WTC11 (cell line): ENCODE results near the gene BEGAIN. TPM values are rescaled to one million over a fixed set of nuclear protein-coding genes. Genes with fewer than 3 reads are reported as not detected.

Experiments
- ATAC-seq: fragments of 200-7000 bp; cut with Tn5 transposase; 2 replicates; pipeline ENCODE4 v1.10.0; 2021; ENCODE audit warnings: mild to moderate bottlenecking, moderate library complexity
- Bru-seq: library from RNA; stranded (reverse); fragments of 400-500 nt; gene quantifications from one replicate; lab custom pipeline; 2021; lab: Mats Ljungman, UMichigan
- CTCF ChIA-PET: fragments of 300-600 bp; sonication (Branson Sonifier 250); formaldehyde crosslinking; loops from one replicate; lab custom pipeline; 2021; ENCODE audit warnings: antibody characterized with exemption; lab: Charles Lee
- POLR2A ChIA-PET: fragments of 350-600 bp; sonication (Branson Sonifier 250); formaldehyde crosslinking; loops from one replicate; lab custom pipeline; 2021; ENCODE audit warnings: antibody characterized with exemption; lab: Charles Lee
- DNase-seq: peaks from one replicate; pipeline ENCODE4 v3.0.0; 2021; ENCODE audit warnings: low spot score
- H3K27ac Mint-ChIP-seq: 2 replicates; pipeline ENCODE4 v1.8.0; 2021; ENCODE audit warnings: mixed read lengths
- H3K27me3 Mint-ChIP-seq: 2 replicates; pipeline ENCODE4 v1.8.0; 2021; ENCODE audit warnings: low read depth, mild to moderate bottlenecking, moderate library complexity, mixed read lengths
- H3K36me3 Mint-ChIP-seq: 2 replicates; pipeline ENCODE4 v1.8.0; 2021; ENCODE audit warnings: mixed read lengths
- H3K4me1 Mint-ChIP-seq: 2 replicates; pipeline ENCODE4 v1.8.0; 2022; ENCODE audit warnings: mixed read lengths
- H3K4me3 Mint-ChIP-seq: 2 replicates; pipeline ENCODE4 v1.8.0; 2021; ENCODE audit warnings: mild to moderate bottlenecking, moderate library complexity, mixed read lengths
- H3K9me3 Mint-ChIP-seq: 2 replicates; pipeline ENCODE4 v1.8.0; 2021; ENCODE audit warnings: mixed read lengths
- CBFB ChIP-seq: sonication (generic); formaldehyde crosslinking; IDR thresholded peaks from 2 replicates; pipeline ENCODE4 v1.8.1; 2022; ENCODE audit warnings: mild to moderate bottlenecking, low read depth, missing genetic modification reagents
- ELF4 ChIP-seq: sonication (generic); formaldehyde crosslinking; IDR thresholded peaks from 2 replicates; pipeline ENCODE4 v1.8.1; 2022; ENCODE audit warnings: low read depth, mild to moderate bottlenecking, moderate library complexity, missing genetic modification reagents
- ERG ChIP-seq: fragments of 250-450 bp; sonication (Bioruptor Pico); IDR thresholded peaks from 2 replicates; pipeline ENCODE4 v1.8.0; 2021; ENCODE audit warnings: mild to moderate bottlenecking
- ETV6 ChIP-seq: sonication (generic); formaldehyde crosslinking; IDR thresholded peaks from 2 replicates; pipeline ENCODE4 v1.8.1; 2022; ENCODE audit warnings: mild to moderate bottlenecking, missing genetic modification reagents
- GTF2I ChIP-seq: fragments of 250-450 bp; sonication (Bioruptor Pico); conservative IDR thresholded peaks from 2 replicates; pipeline ENCODE4 v1.4.0; 2021; ENCODE audit warnings: mild to moderate bottlenecking
- IRF1 ChIP-seq: sonication (generic); formaldehyde crosslinking; IDR thresholded peaks from 2 replicates; pipeline ENCODE4 v1.8.0; 2023; ENCODE audit warnings: missing genetic modification reagents
- KAT7 ChIP-seq: sonication (generic); formaldehyde crosslinking; IDR thresholded peaks from 2 replicates; pipeline ENCODE4 v1.8.1; 2023; ENCODE audit warnings: missing genetic modification reagents, mild to moderate bottlenecking, borderline replicate concordance
- NR2C2 ChIP-seq: sonication (generic); formaldehyde crosslinking; IDR thresholded peaks from 2 replicates; pipeline ENCODE4 v1.8.0; 2022; ENCODE audit warnings: mild to moderate bottlenecking, missing genetic modification reagents
- NR3C1 ChIP-seq: sonication (generic); formaldehyde crosslinking; conservative IDR thresholded peaks from 2 replicates; pipeline ENCODE4 v1.8.1; 2023; ENCODE audit warnings: low read depth, mild to moderate bottlenecking, missing genetic modification reagents
- RORB ChIP-seq: fragments of 250-450 bp; sonication (Bioruptor Pico); IDR thresholded peaks from 2 replicates; pipeline ENCODE4 v1.9.0; 2021; ENCODE audit warnings: mild to moderate bottlenecking
- TCF7 ChIP-seq: sonication (generic); formaldehyde crosslinking; IDR thresholded peaks from 2 replicates; pipeline ENCODE4 v1.8.0; 2022; ENCODE audit warnings: mild to moderate bottlenecking, low read depth, missing genetic modification reagents, moderate library complexity
- USF1 ChIP-seq: sonication (generic); formaldehyde crosslinking; IDR thresholded peaks from 2 replicates; pipeline ENCODE4 v1.8.0; 2022; ENCODE audit warnings: mild to moderate bottlenecking, missing genetic modification reagents
- ZMAT4 ChIP-seq: fragments of 250-450 bp; sonication (Bioruptor Pico); IDR thresholded peaks from 2 replicates; pipeline ENCODE4 v1.9.0; 2021; ENCODE audit warnings: mild to moderate bottlenecking
- ZNF396 ChIP-seq: fragments of 250-450 bp; sonication (Bioruptor Pico); IDR thresholded peaks from 2 replicates; pipeline ENCODE4 v1.8.0; 2021; ENCODE audit warnings: mild to moderate bottlenecking, moderate library complexity, borderline replicate concordance
- ZNF423 ChIP-seq: fragments of 250-450 bp; sonication (Bioruptor Pico); IDR thresholded peaks from 2 replicates; pipeline ENCODE4 v2.1.2; 2022; ENCODE audit warnings: mild to moderate bottlenecking, moderate library complexity
- ZNF425 ChIP-seq: fragments of 250-450 bp; sonication (Bioruptor Pico); conservative IDR thresholded peaks from 2 replicates; pipeline ENCODE4 v1.9.0; 2021; ENCODE audit warnings: mild to moderate bottlenecking
- long read RNA-seq, 3 experiments: library from RNA in 1 of 3; library from capped mRNA in 1 of 3; library from polyadenylated mRNA in 1 of 3; unstranded in 2 of 3; stranded (forward) in 1 of 3; transcript quantifications; one replicate each; pipeline ENCODE4 v2.0.0, GENCODE V29; 2021
- total RNA-seq: library from RNA; stranded (reverse); gene quantifications from 3 replicates; pipeline ENCODE4 v1.2.3, GENCODE V29; 2021
- TF ChIP-seq, protein P1 (sequence below): sonication (generic); formaldehyde crosslinking; IDR thresholded peaks from 2 replicates; pipeline ENCODE4 v1.8.1; 2023; ENCODE audit warnings: mild to moderate bottlenecking, missing genetic modification reagents
- TF ChIP-seq, protein P2 (sequence below): sonication (generic); formaldehyde crosslinking; IDR thresholded peaks from 2 replicates; pipeline ENCODE4 v1.8.0; 2022; ENCODE audit warnings: mild to moderate bottlenecking, missing genetic modification reagents

The BEGAIN gene, protein sequence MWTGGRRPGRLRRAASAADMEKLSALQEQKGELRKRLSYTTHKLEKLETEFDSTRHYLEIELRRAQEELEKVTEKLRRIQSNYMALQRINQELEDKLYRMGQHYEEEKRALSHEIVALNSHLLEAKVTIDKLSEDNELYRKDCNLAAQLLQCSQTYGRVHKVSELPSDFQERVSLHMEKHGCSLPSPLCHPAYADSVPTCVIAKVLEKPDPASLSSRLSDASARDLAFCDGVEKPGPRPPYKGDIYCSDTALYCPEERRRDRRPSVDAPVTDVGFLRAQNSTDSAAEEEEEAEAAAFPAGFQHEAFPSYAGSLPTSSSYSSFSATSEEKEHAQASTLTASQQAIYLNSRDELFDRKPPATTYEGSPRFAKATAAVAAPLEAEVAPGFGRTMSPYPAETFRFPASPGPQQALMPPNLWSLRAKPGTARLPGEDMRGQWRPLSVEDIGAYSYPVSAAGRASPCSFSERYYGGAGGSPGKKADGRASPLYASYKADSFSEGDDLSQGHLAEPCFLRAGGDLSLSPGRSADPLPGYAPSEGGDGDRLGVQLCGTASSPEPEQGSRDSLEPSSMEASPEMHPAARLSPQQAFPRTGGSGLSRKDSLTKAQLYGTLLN
- total RNA-seq: 1.3 to 1.8 TPM (median 1.3 TPM) in 3 replicates
- percentile 18 among the genes with signal in this experiment for Bru-seq, nascent RNA
- long read RNA-seq, experiment 1, partial matches to known transcripts: 0 of 9 reads
- long read RNA-seq, experiment 1, other reads (novel, unspliced or antisense): 6 of 9 reads
- long read RNA-seq, experiment 2, partial matches to known transcripts: 0 of 2 reads
- long read RNA-seq, experiment 2, other reads (novel, unspliced or antisense): 1 of 2 reads
- long read RNA-seq, experiment 3: 0 reads

GRCh38 chr14:100587086-100587762, at the start of gene BEGAIN:
Gene BEGAIN, minus strand, starts transcription at chr14:100587417. Its CDS starts 127 bp downstream, at chr14:100587290.
- ChIA-PET POLR2A (no interaction called here), CTCF (interaction anchor here (0.7 to 2.6 kb wide), 3 partner anchors 23 to 121 kb away, joined by 3 to 16 read pairs (median 4); no protein-coding TSS in a partner anchor)
- Mint-ChIP-seq H3K4me1 (peaks cover 3% of the 10 kb centered on the region; the same call in 1 of the 2 replicates), H3K9me3 (no peaks in the 10 kb centered on the region), H3K27me3 (peaks cover 58% of the 10 kb centered on the region), H3K27ac (no peak within 1 kb of the TSS), H3K36me3 (no peaks in the 10 kb centered on the region), H3K4me3 (peak within 1 kb of the TSS; percentile 64)
- DNase-seq: peak; percentile 36
- TF ChIP-seq ELF4 (CRISPR knock-in tag) (no peak), IRF1 (CRISPR knock-in tag) (no peak), KAT7 (CRISPR knock-in tag) (peak; percentile 13; the same call in 1 of the 2 replicates)
- ATAC-seq: peak; percentile 47

- ChIA-PET CTCF (interaction anchor here (1.8 to 3.6 kb wide), 3 partner anchors 9 to 96 kb away, joined by 4 to 28 read pairs (median 5); no protein-coding TSS in a partner anchor), POLR2A (no interaction called here)
- Mint-ChIP-seq H3K9me3 (no peaks in the 10 kb centered on the region), H3K4me3 (no peak overlapping the region), H3K36me3 (no peaks in the 10 kb centered on the region), H3K4me1 (peaks cover 4% of the 10 kb centered on the region; the same call in 1 of the 2 replicates), H3K27me3 (no peaks in the 10 kb centered on the region), H3K27ac (no peak overlapping the region)
- ATAC-seq (no peak), DNase-seq (no peak)
- TF ChIP-seq NR2C2 (CRISPR knock-in tag): no peak
- TF ChIP-seq GTF2I (CRISPR knock-in tag): peak; percentile 54; the same call in 1 of the 2 replicates
Observed at GRCh38 chr14:100636559-100636958, 49.3 kb upstream of the BEGAIN start.

DNA sequence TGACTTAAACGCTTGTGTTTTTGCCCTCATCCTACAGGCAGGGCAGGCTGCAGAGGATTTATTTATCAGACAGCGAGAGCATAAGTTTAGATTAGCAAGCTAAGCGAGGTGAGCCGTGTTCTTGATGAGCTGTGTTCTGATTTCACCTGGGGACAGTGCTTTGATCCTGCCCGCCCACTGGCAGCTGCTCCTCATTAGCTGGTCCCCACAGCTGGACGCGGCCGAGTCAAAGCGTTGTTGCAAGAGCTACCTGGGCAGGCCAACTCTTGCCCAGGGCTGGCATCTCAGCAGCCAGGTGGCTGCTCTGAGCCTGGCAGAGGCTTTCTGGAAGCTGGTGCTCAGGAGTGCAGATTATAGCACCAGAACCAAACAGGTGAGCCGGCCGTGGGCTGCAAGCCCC, 46.8 kb upstream of the BEGAIN start:
- no peaks in the 10 kb centered on the region for H3K27me3 Mint-ChIP-seq
- no peak for TF ChIP-seq ZNF425 (CRISPR knock-in tag)
- TF ChIP-seq, protein P1, sequence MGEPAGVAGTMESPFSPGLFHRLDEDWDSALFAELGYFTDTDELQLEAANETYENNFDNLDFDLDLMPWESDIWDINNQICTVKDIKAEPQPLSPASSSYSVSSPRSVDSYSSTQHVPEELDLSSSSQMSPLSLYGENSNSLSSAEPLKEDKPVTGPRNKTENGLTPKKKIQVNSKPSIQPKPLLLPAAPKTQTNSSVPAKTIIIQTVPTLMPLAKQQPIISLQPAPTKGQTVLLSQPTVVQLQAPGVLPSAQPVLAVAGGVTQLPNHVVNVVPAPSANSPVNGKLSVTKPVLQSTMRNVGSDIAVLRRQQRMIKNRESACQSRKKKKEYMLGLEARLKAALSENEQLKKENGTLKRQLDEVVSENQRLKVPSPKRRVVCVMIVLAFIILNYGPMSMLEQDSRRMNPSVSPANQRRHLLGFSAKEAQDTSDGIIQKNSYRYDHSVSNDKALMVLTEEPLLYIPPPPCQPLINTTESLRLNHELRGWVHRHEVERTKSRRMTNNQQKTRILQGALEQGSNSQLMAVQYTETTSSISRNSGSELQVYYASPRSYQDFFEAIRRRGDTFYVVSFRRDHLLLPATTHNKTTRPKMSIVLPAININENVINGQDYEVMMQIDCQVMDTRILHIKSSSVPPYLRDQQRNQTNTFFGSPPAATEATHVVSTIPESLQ (CRISPR knock-in tag): no peak
- no peak for TF ChIP-seq ETV6
- no peak for TF ChIP-seq ZNF423
- TF ChIP-seq, protein P2, sequence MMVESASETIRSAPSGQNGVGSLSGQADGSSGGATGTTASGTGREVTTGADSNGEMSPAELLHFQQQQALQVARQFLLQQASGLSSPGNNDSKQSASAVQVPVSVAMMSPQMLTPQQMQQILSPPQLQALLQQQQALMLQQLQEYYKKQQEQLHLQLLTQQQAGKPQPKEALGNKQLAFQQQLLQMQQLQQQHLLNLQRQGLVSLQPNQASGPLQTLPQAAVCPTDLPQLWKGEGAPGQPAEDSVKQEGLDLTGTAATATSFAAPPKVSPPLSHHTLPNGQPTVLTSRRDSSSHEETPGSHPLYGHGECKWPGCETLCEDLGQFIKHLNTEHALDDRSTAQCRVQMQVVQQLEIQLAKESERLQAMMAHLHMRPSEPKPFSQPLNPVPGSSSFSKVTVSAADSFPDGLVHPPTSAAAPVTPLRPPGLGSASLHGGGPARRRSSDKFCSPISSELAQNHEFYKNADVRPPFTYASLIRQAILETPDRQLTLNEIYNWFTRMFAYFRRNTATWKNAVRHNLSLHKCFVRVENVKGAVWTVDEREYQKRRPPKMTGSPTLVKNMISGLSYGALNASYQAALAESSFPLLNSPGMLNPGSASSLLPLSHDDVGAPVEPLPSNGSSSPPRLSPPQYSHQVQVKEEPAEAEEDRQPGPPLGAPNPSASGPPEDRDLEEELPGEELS (CRISPR knock-in tag): no peak
- no peak for TF ChIP-seq NR3C1 (CRISPR knock-in tag)
- TF ChIP-seq RORB: no peak
- no peak for TF ChIP-seq TCF7 (CRISPR knock-in tag)
- no peak for TF ChIP-seq ZMAT4 (CRISPR knock-in tag)
- no peak for TF ChIP-seq USF1 (CRISPR knock-in tag)
- no peak for TF ChIP-seq CBFB (CRISPR knock-in tag)
- TF ChIP-seq ZNF396 (CRISPR knock-in tag): no peak
- TF ChIP-seq ERG (CRISPR knock-in tag): no peak

More for the DNA sequence above, 46.8 kb upstream of the BEGAIN start:
- no peak for ATAC-seq
- Mint-ChIP-seq H3K9me3 (no peaks in the 10 kb centered on the region), H3K27ac (no peak overlapping the region), H3K4me3 (no peak overlapping the region), H3K36me3 (no peaks in the 10 kb centered on the region), H3K4me1 (peaks cover 4% of the 10 kb centered on the region; the same call in 1 of the 2 replicates)
- DNase-seq: no peak
- CTCF ChIA-PET: interaction anchor here (1.0 to 2.3 kb wide), 3 partner anchors 11 to 217 kb away, joined by 3 to 9 read pairs (median 9); no protein-coding TSS in a partner anchor
- POLR2A ChIA-PET: no interaction called here
